Stimulated activated CD8-positive, alpha-beta memory T cell treated with anti-CD3 and anti-CD28 coated beads, Interleukin-15, amount 100 ng/mL, for 1 hour (primary cell): ENCODE data around the gene FBXO34.
"Not testable (repeated sequence)": the region's sequence is repeated elsewhere in the genome, so short reads cannot be mapped to it uniquely, and the experiment has no call there.

Source experiments
- DNase-seq: peaks from one replicate; pipeline ENCODE4 v3.0.0-alpha.2; 2020; ENCODE audit warnings: low read depth

Gene FBXO34

DNA sequence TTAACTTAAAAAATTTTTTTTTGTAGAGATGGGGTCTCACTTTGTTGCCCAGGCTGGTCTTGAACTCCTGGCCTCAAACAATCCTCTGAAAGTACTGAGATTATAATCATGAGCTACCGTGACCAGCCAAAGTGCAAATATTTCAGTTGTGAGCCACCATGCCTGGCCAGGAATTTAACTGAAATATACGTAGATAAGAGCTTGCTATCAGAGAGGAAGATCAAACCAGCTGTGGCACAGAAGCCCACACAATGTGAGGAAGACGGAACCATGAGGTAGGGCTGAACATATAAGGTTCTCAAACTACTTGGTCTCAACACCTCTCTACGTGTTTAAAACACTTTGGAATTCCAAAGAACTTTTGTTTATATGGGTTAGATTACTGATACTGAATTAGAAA, 111.3 kb downstream of the FBXO34 start:
- no peak for DNase-seq

DNA sequence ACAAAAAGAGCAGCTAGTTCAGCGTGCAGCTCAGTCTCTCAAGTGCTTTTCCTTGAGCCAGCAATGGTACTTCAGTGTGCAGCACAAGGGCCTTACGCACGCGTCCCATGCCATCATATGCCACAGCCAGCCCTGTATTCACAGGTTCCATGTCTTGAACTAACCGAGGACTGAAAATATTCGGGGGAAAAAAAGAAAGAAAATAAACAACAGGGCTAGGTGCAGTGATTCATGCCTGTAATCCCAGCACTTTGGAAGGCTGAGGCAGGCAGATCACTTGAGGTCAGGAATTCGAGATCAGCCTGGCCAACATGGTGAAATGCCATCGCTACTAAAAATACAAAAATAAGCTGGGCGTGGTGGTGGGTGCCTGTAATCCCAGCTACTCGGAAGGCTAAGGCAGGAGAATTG, 111.8 kb downstream of the FBXO34 start:
- DNase-seq = not testable (repeated sequence)

DNA sequence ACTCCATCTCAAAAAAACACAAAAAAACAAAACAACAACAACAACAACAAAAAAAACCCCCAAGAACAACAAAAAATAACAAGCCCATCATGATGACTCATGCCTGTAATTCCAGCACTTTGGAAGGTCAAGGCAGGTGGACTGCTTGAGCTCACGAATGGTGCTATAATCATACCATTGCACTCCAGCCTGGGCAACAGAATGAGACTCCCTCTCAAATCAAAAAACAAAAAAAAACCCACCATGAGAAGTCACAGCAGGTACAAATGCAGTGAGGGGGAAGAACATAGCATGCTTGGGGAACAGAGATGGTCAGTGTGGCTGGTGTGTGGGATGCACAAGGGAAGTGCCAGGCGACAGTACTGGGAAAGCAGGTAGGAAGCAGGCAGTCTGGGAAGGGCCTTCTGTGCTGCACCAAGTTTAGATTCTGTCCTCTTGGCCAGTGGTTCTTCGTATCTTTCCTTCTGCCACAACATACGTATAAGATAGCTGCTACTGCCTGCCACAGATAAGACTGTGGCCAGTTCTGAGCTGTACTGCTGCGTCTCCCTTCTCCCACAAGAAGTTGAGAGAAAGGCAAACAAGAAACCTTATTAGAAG, 112.4 kb downstream of the FBXO34 start:
- DNase-seq = no peak

DNA sequence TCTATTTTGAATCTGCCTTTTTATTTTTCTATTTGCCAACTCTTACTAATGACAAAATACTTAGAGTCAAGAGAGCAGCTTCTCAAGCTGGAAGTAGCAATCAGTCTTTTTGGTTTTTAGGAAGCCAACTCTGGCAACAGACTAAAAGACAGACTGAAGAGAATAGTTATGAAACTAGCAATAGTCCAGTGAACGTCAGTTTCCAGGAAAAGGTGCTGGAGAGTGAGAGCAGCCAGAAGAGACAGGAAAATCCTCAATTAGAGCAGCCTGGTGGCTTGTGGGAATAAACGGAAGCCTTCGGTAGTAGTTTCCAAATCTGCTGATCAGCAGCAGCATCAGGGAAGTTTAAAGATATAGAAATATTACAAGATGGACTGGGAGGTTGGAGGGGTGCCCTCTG, 113.3 kb downstream of the FBXO34 start:
- no peak for DNase-seq

DNA sequence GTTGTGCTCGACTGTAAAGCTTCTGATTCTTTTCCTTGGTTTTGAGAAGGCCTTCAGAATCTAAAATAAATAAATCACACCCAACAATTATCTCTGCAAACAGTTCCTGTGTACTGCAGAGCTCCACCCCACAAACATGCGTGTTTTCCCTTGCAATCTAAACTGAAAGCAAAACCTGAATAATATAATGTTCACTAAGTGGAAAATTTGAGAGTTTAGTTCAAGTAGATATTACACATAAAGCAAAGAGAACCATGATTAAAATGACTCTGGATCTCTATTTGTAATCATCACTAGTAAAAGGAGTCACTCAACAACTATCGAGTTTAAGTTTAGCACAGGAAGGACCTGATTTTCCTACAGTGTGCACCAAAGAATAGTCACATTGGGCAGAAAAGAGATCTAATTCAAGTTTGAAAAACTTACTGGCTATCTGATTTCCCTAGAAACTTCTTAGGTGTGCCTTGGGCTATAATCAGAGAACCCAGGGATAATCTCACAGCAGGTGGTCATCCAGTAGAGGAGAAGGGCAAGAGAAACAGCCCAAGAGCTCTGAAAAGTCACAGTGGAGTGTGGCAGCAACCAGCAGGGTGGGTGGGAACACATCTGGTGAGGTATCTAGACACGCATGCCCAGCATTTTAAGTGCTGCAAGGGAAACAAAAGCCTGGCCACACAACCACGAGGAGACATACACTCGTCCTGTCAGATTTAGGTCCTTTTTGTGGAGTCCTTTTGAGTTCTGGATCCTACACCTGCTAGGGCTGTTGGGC, 115.0 kb downstream of the FBXO34 start:
- no peak for DNase-seq

DNA sequence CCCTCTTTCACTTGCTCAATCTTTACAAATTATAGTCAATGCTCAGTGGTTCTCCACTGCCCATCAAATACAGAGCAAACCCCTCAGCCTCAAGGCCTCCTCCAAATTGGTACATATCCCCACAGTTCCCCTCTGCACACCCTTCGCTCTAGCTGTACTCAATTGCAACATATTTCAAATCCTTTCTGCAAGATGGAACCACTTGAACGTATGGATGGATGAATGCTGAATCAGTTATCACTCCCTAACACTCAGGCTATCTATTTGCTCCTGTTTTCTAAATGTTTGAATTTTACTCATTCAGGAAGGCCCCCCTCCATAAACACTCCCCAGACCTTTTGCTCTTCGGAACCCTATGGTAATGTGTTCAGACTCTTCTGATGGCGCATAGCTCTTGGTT, 115.9 kb downstream of the FBXO34 start:
- DNase-seq = no peak

DNA sequence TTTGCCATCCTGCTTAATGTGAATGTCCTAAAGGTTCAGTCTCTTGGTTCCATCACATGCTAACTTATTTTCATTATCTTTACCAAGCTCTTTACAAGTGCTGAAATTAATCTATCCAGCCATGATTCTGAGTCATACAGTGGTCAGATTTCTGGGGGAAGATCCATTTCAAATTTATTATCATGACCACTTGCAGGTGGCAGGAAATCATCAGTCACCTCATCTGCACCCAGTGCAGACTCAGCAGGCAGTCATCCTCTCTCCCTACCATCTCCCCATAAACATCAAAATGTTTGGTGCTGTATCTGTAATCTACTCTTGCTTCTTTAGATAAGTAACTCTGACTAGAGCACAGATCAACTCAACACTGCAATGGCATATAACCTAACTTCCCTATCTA, 116.9 kb downstream of the FBXO34 start:
- DNase-seq = no peak

DNA sequence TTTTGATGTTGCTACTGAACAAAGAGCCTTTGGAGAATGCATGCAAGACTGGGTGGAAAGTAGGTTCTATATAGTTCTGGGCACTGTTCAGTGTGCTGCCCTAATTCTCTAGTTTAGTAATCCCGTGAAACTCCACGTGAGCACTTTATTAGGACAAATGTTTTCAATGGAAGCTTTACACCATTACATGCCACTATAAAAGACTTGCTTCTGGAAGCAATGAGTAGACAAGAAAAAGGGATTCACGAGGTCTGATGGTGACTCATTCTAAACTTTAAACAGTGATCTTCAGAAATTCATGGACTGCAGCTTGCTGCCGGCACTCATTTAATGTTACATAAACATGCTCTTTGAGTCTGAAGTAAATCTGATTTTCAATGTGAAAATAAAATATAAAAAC, 118.1 kb downstream of the FBXO34 start:
- no peak for DNase-seq

DNA sequence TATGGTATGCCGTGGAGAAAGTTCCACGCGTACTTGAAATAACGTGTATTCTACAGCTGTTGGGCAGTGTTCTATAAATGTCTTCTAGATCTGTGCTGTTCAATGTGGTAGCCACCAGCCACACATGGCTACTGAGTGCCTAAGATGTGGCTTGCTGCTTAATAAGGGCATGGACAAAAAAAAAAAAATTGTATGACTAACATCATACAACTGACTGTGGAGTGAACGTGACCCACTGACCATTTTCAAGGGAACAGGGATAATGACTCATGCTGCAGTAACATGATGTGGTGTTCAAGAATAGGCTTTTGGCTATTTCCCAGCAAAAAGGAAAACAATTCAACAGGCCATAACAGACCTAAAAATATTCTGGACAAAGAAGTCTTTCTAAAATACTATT, 127.5 kb downstream of the FBXO34 start:
- no peak for DNase-seq

DNA sequence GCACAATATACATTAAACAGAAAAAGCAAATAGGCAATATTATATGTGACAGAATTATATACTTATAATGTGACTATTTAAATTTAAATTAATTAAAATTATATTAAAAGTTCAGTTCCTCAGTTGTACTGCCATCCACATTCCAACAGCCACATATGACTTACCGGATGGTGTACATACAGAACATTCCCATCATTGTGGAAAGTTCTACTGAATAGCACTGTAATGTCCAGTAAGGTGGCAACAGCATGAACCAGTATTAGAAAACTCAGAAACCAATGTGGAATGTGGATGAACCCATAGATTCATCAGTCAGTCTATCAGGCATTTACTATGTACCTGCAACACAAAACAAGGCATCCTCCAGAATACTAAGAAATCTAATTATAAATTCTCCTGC, 128.0 kb downstream of the FBXO34 start:
- DNase-seq = no peak

DNA sequence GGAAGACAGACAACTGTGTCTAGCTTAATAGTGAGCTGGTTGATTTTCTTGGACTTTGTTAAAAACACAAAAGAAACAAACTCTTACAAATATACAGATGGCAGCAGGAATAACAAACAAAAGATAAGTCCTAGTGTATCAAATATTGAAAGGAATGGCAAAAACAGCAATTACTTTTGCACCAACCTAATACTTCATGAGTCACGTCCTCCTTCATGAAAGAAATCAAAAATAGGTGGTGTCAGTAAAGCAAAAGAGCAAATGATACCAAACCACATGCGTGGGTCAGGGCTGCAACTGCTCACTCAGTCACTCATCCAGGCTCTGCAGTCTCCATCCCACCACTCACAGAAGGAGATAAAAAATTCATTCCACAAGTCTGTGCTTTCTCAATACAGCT, 128.6 kb downstream of the FBXO34 start:
- DNase-seq = no peak

DNA sequence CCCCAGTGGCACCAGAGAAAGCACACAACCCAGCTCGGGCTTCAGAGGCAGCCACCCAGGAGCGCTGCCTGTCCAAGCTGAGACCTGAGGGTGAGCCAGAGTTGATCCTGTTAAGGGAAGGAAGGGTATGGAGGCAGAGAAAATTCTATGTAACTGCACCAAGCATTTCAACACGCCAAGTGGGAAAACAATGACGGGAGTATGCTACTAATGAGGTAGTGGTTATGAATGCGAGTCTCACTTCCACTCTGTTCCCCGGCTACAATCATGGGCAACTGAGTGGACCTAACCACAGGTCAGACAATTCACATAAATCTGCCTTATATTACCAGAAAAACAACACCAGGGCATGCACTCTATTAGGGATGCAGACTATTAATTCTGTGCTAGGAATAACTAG, 130.5 kb downstream of the FBXO34 start:
- DNase-seq = no peak
